CD4-positive, CD25-positive, alpha-beta regulatory T cell (primary cell): ENCODE measurements around the gene PYGL. TPM values are rescaled to one million over a fixed set of nuclear protein-coding genes. Genes with fewer than 3 reads are reported as not detected.

Experiments used
- ATAC-seq, 2 donors: fragments of 150-1000 bp; cut with Tn5 transposase; one replicate each; pipeline ENCODE4 v1.10.0; 2021; ENCODE audit warnings: low read depth in 2 of 2, moderate number of reproducible peaks in 2 of 2, moderate library complexity in 1 of 2
- DNase-seq, 3 donors: peaks; one replicate each; pipeline versions ENCODE4 v3.0.0 to v3.0.0-alpha.2; 2012 to 2022; ENCODE audit warnings: mixed read lengths in 1 of 3
- H3K27ac ChIP-seq: one replicate; pipeline ENCODE4 v1.7.0; 2013; ENCODE audit warnings: mild to moderate bottlenecking, low read length; ENCODE audit not compliant: insufficient read depth, poor library complexity, severe bottlenecking
- H3K27me3 ChIP-seq: one replicate; pipeline ENCODE4 v1.7.0; 2013; ENCODE audit warnings: low read length; ENCODE audit not compliant: control insufficient read depth, insufficient read depth
- H3K36me3 ChIP-seq: one replicate; pipeline ENCODE4 v1.7.0; 2013; ENCODE audit warnings: mild to moderate bottlenecking, low read length, moderate library complexity; ENCODE audit not compliant: control insufficient read depth, insufficient read depth
- H3K4me1 ChIP-seq: 2 replicates; pipeline ENCODE4 v1.7.0; 2013; ENCODE audit warnings: mild to moderate bottlenecking, low read length; ENCODE audit not compliant: insufficient read depth, control insufficient read depth, poor library complexity, severe bottlenecking
- H3K4me3 ChIP-seq: one replicate; pipeline ENCODE4 v1.7.0; 2013; ENCODE audit warnings: low read depth, mild to moderate bottlenecking, low read length, moderate library complexity
- H3K9me3 ChIP-seq, 2 experiments: 1 replicate in 1 of 2; 2 replicates in 1 of 2; pipeline ENCODE4 v1.7.0; 2013; ENCODE audit warnings: low read length in 2 of 2, mild to moderate bottlenecking in 1 of 2, moderate library complexity in 1 of 2; ENCODE audit not compliant: control insufficient read depth in 2 of 2
- H3K27ac Mint-ChIP-seq, 3 donors: one replicate each; pipeline ENCODE4 v1.8.0; 2020 to 2022; ENCODE audit warnings: mild to moderate bottlenecking in 3 of 3, mixed read lengths in 3 of 3, moderate library complexity in 2 of 3
- H3K27me3 Mint-ChIP-seq: one replicate; pipeline ENCODE4 v1.8.0; 2022; ENCODE audit warnings: mild to moderate bottlenecking, mixed read lengths
- H3K36me3 Mint-ChIP-seq: one replicate; pipeline ENCODE4 v1.8.0; 2020; ENCODE audit warnings: mixed read lengths
- H3K4me1 Mint-ChIP-seq, 4 donors: one replicate each; pipeline ENCODE4 v1.8.0; 2020 to 2022; ENCODE audit warnings: mixed read lengths in 4 of 4, mild to moderate bottlenecking in 1 of 4
- H3K4me3 Mint-ChIP-seq, 4 donors: one replicate each; pipeline ENCODE4 v1.8.0; 2020 to 2022; ENCODE audit warnings: mild to moderate bottlenecking in 4 of 4, mixed read lengths in 4 of 4, moderate library complexity in 3 of 4
- H3K9me3 Mint-ChIP-seq, 7 donors: one replicate each; pipeline ENCODE4 v1.8.0; 2020 to 2022; ENCODE audit warnings: mixed read lengths in 7 of 7, mild to moderate bottlenecking in 3 of 7, moderate library complexity in 2 of 7
- polyA plus RNA-seq, 4 donors: library from polyadenylated mRNA; unstranded; fragments of 300-500 nt; fragmentation: Illumina TruSeq; gene quantifications; one replicate each; pipeline ENCODE4 v1.2.3, GENCODE V29; 2021
- total RNA-seq: library from RNA; stranded (reverse); gene quantifications from one replicate; pipeline ENCODE4 v1.2.3, GENCODE V29; 2022

The PYGL gene
- total and polyA plus RNA-seq, 5 donors from 2014 or later = 0.15 to 1.3 TPM; not detected in 3

DNA sequence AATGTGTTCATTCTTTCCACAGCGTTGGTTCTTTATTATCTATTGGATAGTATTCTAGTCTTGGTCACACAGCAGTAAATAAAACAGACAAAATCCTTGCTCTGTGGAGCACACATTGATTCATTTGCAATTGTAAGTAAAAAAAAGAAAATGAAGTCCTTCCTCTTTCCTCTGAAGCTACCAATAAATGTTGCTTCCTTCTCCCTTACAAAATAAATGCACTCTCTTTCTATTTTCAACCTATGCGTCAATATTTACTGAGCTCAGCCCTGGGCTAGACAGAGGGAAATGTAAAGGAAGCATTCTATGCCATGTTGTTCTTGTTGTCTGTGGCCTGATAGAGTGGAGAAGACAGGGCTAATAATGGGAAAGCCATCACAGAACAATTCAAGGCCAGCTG is 69.5 kb downstream of the PYGL start:
- peak overlapping the region; percentile 49 for H3K4me3 ChIP-seq
- Mint-ChIP-seq H3K36me3 (peaks cover 4% of the 10 kb centered on the region), H3K4me3 (peak overlapping the region in 3 of 4 donors; percentile 16 to 71 (median 53)), H3K4me1 (peaks cover 0 to 37% (median 20%) of the 10 kb centered on the region in 4 donors), H3K27ac (peak overlapping the region in 1 of 3 donors; percentile 21), H3K27me3 (peaks cover 79% of the 10 kb centered on the region), H3K9me3 (peaks cover 0 to 1% (median 0%) of the 10 kb centered on the region in 7 donors)
- DNase-seq (no peak), ATAC-seq (no peak)
- H3K36me3 ChIP-seq = no peaks in the 10 kb centered on the region
- H3K9me3 ChIP-seq = no peaks in the 10 kb centered on the region
- H3K27me3 ChIP-seq = peaks cover 42% of the 10 kb centered on the region
- H3K27ac ChIP-seq = no peak overlapping the region
- H3K4me1 ChIP-seq = peaks cover 16% of the 10 kb centered on the region

DNA sequence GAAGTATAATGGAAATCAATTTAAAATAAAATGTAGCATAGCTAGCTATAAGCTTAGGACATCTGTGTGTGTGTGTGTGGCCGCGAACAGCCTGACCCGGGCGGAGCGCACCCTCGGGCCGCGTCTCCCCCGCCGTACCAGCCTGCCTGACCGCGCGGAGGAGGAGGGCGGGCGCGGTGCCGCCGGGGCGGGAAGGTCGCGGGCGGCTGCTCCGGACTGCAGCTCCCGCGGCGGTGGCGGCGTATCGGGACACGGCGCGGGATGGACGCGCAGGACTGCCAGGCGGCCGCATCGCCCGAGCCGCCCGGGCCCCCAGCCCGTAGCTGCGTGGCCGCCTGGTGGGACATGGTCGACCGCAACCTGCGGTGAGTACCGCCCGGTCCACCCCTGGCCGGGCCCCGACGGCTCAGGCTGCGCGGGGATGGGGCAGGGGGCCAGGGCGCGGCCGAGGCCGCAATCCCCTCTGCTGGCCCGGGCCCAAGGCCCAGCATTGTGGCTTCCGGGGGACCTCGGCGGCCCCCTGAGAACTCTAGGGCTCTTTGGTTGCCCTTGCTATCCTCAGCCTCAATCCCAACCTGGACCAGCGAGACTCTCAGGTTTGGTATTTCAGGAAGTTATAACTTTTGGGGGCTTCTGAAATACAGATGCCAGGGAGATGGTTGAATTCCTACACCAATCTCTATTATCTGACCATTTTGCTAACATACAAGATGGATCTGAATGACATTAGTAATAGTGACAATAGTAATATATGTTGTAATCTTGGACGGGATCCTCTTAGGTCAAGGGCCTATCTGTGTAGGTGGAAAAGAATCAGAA is 72.2 kb downstream of the PYGL start, which contains the start of gene ABHD12B:
ABHD12B (plus strand) TSS at position 140 of the 819 bp plus-strand sequence; CDS start at position 262, 122 bp downstream.
- no peak for DNase-seq
- peaks cover 0 to 37% (median 21%) of the 10 kb centered on the region in 4 donors for H3K4me1 Mint-ChIP-seq
- H3K27ac Mint-ChIP-seq = no peak within 1 kb of the TSS

DNA sequence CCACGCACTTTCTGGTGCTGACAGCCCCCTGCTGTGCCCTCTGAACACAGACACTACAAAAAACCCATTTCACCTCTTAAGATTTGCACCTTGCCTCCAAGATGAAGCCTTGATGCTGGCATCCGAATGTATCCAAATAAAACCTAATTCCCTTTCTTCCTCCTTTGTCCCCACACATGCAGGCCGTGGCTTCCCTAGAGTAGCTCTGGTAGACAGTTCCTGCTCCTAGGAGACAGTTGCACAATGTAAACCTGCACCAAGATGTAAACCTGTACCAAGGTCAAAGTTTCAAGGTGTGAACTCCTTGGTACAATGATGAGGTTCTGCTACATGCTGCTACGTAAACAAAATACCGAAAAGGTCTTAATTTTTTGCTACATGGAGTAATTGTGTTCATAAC is 73.1 kb downstream of the PYGL start:
- Histone ChIP-seq H3K27ac (no peak overlapping the region), H3K4me1 (peaks cover 16% of the 10 kb centered on the region), H3K4me3 (no peak overlapping the region), H3K27me3 (peaks cover 59% of the 10 kb centered on the region), H3K36me3 (no peaks in the 10 kb centered on the region), H3K9me3 (no peaks in the 10 kb centered on the region)
- Mint-ChIP-seq H3K4me3 (peak overlapping the region in 2 of 4 donors; percentile 0 to 66), H3K27ac (no peak overlapping the region), H3K36me3 (peaks cover 4% of the 10 kb centered on the region), H3K4me1 (peaks cover 0 to 36% (median 21%) of the 10 kb centered on the region in 4 donors), H3K27me3 (peaks cover 81% of the 10 kb centered on the region), H3K9me3 (peaks cover 0 to 2% (median 0%) of the 10 kb centered on the region in 7 donors)
- ATAC-seq = no peak
- no peak for DNase-seq

More for the DNA sequence above, 72.2 kb downstream of the PYGL start, which contains the start of gene ABHD12B:
- ATAC-seq = no peak
- H3K36me3 Mint-ChIP-seq = peaks cover 4% of the 10 kb centered on the region
- Histone ChIP-seq H3K4me1 (peaks cover 16% of the 10 kb centered on the region), H3K27me3 (peaks cover 58% of the 10 kb centered on the region), H3K9me3 (no peaks in the 10 kb centered on the region), H3K36me3 (no peaks in the 10 kb centered on the region), H3K4me3 (no peak within 1 kb of the TSS), H3K27ac (no peak within 1 kb of the TSS)
- peaks cover 0 to 2% (median 0%) of the 10 kb centered on the region in 7 donors for H3K9me3 Mint-ChIP-seq
- peaks cover 80% of the 10 kb centered on the region for H3K27me3 Mint-ChIP-seq
- H3K4me3 Mint-ChIP-seq = peak within 1 kb of the TSS in 2 of 4 donors; percentile 0 to 66

DNA sequence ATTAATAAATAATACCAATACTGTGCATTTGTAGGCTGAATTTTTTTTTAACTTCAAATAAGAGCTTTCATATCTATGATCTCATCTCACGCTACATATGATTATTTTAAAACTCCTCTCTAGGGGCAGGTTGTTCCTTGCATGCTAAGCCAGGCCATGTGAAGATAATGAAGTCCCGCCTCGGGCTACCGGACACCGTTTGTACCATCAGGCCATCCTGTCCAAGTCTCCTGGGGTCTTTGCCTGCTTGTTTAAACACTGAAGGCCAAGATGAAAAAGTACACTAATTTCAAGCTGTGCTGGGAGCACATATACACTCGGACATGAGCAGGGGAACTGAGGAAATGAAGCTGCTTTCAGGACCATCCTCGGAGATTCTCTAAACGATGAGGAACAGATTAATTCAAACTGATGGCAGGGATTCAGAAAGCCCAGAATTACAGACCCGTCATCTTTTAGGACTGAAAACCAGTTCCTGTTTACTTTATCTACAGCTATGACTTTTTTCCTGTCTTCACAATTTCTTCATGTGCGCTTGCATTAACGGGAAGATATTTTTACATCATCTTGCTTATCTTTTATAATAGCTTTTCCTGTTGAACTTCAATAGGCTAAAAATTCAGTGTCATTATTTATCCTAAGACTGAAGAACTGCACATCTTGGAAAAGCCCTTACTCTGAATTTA is 78.7 kb downstream of the PYGL start:
- Histone ChIP-seq H3K9me3 (no peaks in the 10 kb centered on the region), H3K27ac (no peak overlapping the region), H3K27me3 (peaks cover 41% of the 10 kb centered on the region), H3K4me3 (no peak overlapping the region), H3K4me1 (no peaks in the 10 kb centered on the region), H3K36me3 (no peaks in the 10 kb centered on the region)
- DNase-seq (no peak), ATAC-seq (no peak)
- peaks cover 0 to 1% (median 0%) of the 10 kb centered on the region in 7 donors for H3K9me3 Mint-ChIP-seq
- H3K4me1 Mint-ChIP-seq = peaks cover 2 to 6% (median 3%) of the 10 kb centered on the region in 4 donors
- peaks cover 51% of the 10 kb centered on the region for H3K27me3 Mint-ChIP-seq
- H3K27ac Mint-ChIP-seq = peak overlapping the region in 1 of 3 donors; percentile 6
- no peak overlapping the region for H3K4me3 Mint-ChIP-seq
- H3K36me3 Mint-ChIP-seq = no peaks in the 10 kb centered on the region

DNA sequence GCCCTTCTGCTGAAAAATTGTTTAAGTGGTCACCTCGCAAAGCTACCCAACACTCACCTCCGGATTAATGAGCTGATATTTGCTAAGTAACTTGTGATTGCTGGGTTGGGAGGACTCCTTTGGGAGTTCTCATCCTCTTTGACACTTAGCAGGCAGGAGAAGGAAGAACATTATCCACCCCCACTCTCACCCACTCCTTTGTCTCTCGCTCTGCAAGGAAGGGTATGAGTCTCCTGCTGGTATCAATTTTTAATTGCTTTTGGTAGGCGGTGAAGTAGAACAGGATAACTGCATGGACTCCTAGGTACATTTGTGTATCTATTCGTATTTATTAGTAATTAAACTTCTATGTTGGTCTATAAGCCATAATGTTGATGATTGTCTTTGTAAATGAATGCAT is 79.3 kb downstream of the PYGL start:
- ATAC-seq (no peak), DNase-seq (no peak)
- H3K4me3 ChIP-seq = no peak overlapping the region
- no peak overlapping the region for H3K27ac Mint-ChIP-seq
- H3K27me3 ChIP-seq = peaks cover 36% of the 10 kb centered on the region
- no peaks in the 10 kb centered on the region for H3K36me3 Mint-ChIP-seq
- H3K4me1 ChIP-seq = peaks cover 5% of the 10 kb centered on the region
- H3K4me1 Mint-ChIP-seq = peaks cover 3 to 12% (median 8%) of the 10 kb centered on the region in 4 donors
- no peak overlapping the region for H3K4me3 Mint-ChIP-seq
- peaks cover 45% of the 10 kb centered on the region for H3K27me3 Mint-ChIP-seq
- no peak overlapping the region for H3K27ac ChIP-seq
- peaks cover 0 to 1% (median 0%) of the 10 kb centered on the region in 7 donors for H3K9me3 Mint-ChIP-seq
- H3K9me3 ChIP-seq = no peaks in the 10 kb centered on the region
- no peaks in the 10 kb centered on the region for H3K36me3 ChIP-seq

DNA sequence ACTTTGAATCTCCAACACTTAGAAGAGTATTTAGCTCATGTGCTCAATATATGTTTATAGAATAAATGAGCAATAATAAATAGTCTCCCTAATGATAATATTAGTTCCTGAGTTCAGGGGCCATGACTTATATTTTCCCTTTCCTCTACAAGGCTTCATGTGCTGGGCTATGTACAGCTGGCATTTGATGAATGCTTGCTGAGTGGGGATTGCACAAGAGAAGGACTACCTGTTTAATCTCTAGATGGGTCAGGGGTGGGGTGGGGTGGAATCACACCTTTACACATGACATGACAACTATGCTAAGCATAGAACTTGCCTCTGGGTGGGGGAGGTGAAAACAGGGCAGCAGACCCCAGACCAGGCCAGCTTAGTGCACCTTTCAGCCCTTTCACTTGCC is 80.0 kb downstream of the PYGL start:
- Mint-ChIP-seq H3K27ac (no peak overlapping the region), H3K27me3 (peaks cover 38% of the 10 kb centered on the region), H3K4me1 (peaks cover 0 to 12% (median 10%) of the 10 kb centered on the region in 4 donors), H3K36me3 (no peaks in the 10 kb centered on the region), H3K4me3 (no peak overlapping the region), H3K9me3 (peaks cover 0 to 1% (median 0%) of the 10 kb centered on the region in 7 donors)
- no peak for DNase-seq
- H3K9me3 ChIP-seq = no peaks in the 10 kb centered on the region
- H3K36me3 ChIP-seq = no peaks in the 10 kb centered on the region
- no peak overlapping the region for H3K4me3 ChIP-seq
- H3K4me1 ChIP-seq = peaks cover 12% of the 10 kb centered on the region
- peaks cover 28% of the 10 kb centered on the region for H3K27me3 ChIP-seq
- no peak for ATAC-seq
- no peak overlapping the region for H3K27ac ChIP-seq

DNA sequence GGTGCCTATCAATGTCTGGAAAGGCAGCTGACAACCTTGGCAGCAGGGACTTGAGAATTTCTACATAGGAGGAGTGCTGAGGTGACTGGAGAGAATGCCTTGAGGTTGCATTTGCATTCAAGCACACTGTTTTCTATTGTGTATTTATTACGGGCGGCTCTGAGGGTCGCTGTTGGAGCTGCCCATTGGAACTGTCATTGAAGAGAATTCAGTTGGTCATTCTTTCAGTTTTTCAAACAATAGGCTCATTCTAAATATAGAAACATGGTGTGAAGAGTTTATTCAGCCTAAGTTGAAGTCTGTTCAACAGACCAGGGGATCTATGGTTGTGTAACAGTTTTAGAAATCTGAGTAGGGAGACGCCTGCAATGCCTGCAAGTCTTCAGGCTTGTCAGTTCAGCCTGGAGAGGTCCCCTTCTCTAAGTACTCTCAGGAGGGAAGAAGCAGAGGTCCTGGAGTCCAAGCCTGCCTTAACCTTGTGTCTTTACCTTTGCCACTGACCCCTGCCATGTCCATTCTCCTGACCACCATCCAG is 82.2 kb downstream of the PYGL start:
- Mint-ChIP-seq H3K4me1 (peaks cover 0 to 15% (median 10%) of the 10 kb centered on the region in 4 donors), H3K9me3 (no peaks in the 10 kb centered on the region), H3K27me3 (peaks cover 24% of the 10 kb centered on the region), H3K36me3 (no peaks in the 10 kb centered on the region), H3K4me3 (peak overlapping the region in 2 of 4 donors; percentile 25 to 48), H3K27ac (no peak overlapping the region)
- peaks cover 13% of the 10 kb centered on the region for H3K27me3 ChIP-seq
- H3K27ac ChIP-seq = no peak overlapping the region
- H3K4me1 ChIP-seq = peaks cover 14% of the 10 kb centered on the region
- H3K36me3 ChIP-seq = no peaks in the 10 kb centered on the region
- H3K9me3 ChIP-seq = no peaks in the 10 kb centered on the region
- ATAC-seq (no peak), DNase-seq (no peak)
- no peak overlapping the region for H3K4me3 ChIP-seq
